Activated CD4-positive, alpha-beta T cell treated with anti-CD3 and anti-CD28 coated beads, Interleukin-2, amount 10 ng/mL, durations not matched to agents 7 days and 5 days (primary cell): ENCODE results near the gene CNIH3. TPM values are rescaled to one million over a fixed set of nuclear protein-coding genes. Genes with fewer than 3 reads are reported as not detected.

Experiments used
- CTCF ChIA-PET: fragments of 350-600 bp; sonication (Branson Sonifier 250); formaldehyde crosslinking; loops from one replicate; lab custom pipeline; 2021; ENCODE audit warnings: antibody characterized with exemption; lab: Charles Lee
- POLR2A ChIA-PET: fragments of 350-600 bp; sonication (Branson Sonifier 250); formaldehyde crosslinking; loops from one replicate; lab custom pipeline; 2021; ENCODE audit warnings: antibody characterized with exemption; lab: Charles Lee
- DNase-seq: peaks from one replicate; pipeline ENCODE4 v3.0.0-alpha.2; 2020
- H3K27ac Mint-ChIP-seq: one replicate; pipeline ENCODE4 v1.8.0; 2021; ENCODE audit warnings: mild to moderate bottlenecking, moderate library complexity, mixed read lengths
- H3K27me3 Mint-ChIP-seq: one replicate; pipeline ENCODE4 v1.8.0; 2021; ENCODE audit warnings: mixed read lengths
- H3K36me3 Mint-ChIP-seq: one replicate; pipeline ENCODE4 v1.8.0; 2021; ENCODE audit warnings: low read depth, mixed read lengths
- H3K4me1 Mint-ChIP-seq: one replicate; pipeline ENCODE4 v1.8.0; 2021; ENCODE audit warnings: mixed read lengths
- H3K4me3 Mint-ChIP-seq: one replicate; pipeline ENCODE4 v1.8.0; 2021; ENCODE audit warnings: mild to moderate bottlenecking, moderate library complexity, mixed read lengths
- H3K9me3 Mint-ChIP-seq: one replicate; pipeline ENCODE4 v1.8.0; 2021; ENCODE audit warnings: mixed read lengths
- total RNA-seq, 2 experiments: library from RNA; stranded (reverse); gene quantifications; one replicate each; pipeline ENCODE4 v1.2.3, GENCODE V29; 2021

CNIH3 gene
- total RNA-seq, 2 experiments from 2014 or later: 1.7 to 2.1 TPM

GRCh38 chr1:224737353-224737727, 121.2 kb downstream of the CNIH3 start:
- no peaks in the 10 kb centered on the region for H3K36me3 Mint-ChIP-seq
- no peaks in the 10 kb centered on the region for H3K9me3 Mint-ChIP-seq
- no peak overlapping the region for H3K4me3 Mint-ChIP-seq
- H3K4me1 Mint-ChIP-seq: peaks cover 22% of the 10 kb centered on the region
- H3K27me3 Mint-ChIP-seq: peaks cover 4% of the 10 kb centered on the region
- no peak for DNase-seq
- ChIA-PET POLR2A (no interaction called here), CTCF (no interaction called here)
- H3K27ac Mint-ChIP-seq: no peak overlapping the region

GRCh38 chr1:224739303-224739996, 123.3 kb downstream of the CNIH3 start:
- Mint-ChIP-seq H3K4me3 (no peak overlapping the region), H3K36me3 (no peaks in the 10 kb centered on the region), H3K9me3 (no peaks in the 10 kb centered on the region), H3K27ac (no peak overlapping the region), H3K27me3 (peaks cover 4% of the 10 kb centered on the region), H3K4me1 (peaks cover 14% of the 10 kb centered on the region)
- DNase-seq: no peak
- ChIA-PET POLR2A (no interaction called here), CTCF (interaction anchor here (0.6 to 1.0 kb wide), 2 partner anchors 14 to 1280 kb away, joined by 3 read pairs; no protein-coding TSS in a partner anchor)

GRCh38 chr1:224739997-224740684, 124.0 kb downstream of the CNIH3 start:
- Mint-ChIP-seq H3K27ac (no peak overlapping the region), H3K9me3 (no peaks in the 10 kb centered on the region)

DNA sequence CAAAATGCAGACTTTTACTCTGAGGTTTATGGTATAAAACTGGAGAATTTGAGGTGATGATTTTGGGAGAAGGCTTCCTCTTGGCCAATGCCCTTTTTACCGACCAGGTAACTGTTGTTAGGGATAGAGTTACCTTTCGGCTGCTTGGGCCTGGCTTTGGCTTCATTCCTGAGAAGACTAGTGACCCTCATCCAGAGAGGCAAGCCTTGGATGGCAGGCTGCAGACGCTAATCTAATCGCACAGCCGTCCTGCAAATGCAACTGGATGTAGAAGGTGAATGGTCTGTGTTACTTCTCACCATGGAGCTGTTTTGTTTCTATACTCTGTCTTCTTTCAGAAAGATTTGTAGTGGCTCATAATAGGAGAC, 124.6 kb downstream of the CNIH3 start:
- H3K9me3 Mint-ChIP-seq: no peaks in the 10 kb centered on the region
- no peak overlapping the region for H3K4me3 Mint-ChIP-seq
- POLR2A ChIA-PET: no interaction called here
- H3K27ac Mint-ChIP-seq: no peak overlapping the region
- no peaks in the 10 kb centered on the region for H3K36me3 Mint-ChIP-seq
- CTCF ChIA-PET: interaction anchor here (0.8 kb wide), 1 partner anchor 14 kb away, joined by 5 read pairs; no protein-coding TSS in a partner anchor
- no peak for DNase-seq
- H3K27me3 Mint-ChIP-seq: peaks cover 4% of the 10 kb centered on the region
- H3K4me1 Mint-ChIP-seq: peaks cover 10% of the 10 kb centered on the region

More at GRCh38 chr1:224739997-224740684, 124.0 kb downstream of the CNIH3 start:
- H3K4me3 Mint-ChIP-seq: no peak overlapping the region
- H3K27me3 Mint-ChIP-seq: peaks cover 4% of the 10 kb centered on the region
- no peak for DNase-seq
- ChIA-PET POLR2A (no interaction called here), CTCF (interaction anchor here (0.8 to 1.0 kb wide), 2 partner anchors 14 to 15 kb away, joined by 3 to 5 read pairs; no protein-coding TSS in a partner anchor)
- no peaks in the 10 kb centered on the region for H3K36me3 Mint-ChIP-seq
- peaks cover 9% of the 10 kb centered on the region for H3K4me1 Mint-ChIP-seq

- Mint-ChIP-seq H3K4me3 (no peak overlapping the region), H3K27me3 (peaks cover 2% of the 10 kb centered on the region), H3K27ac (no peak overlapping the region), H3K9me3 (no peaks in the 10 kb centered on the region), H3K4me1 (peaks cover 9% of the 10 kb centered on the region), H3K36me3 (no peaks in the 10 kb centered on the region)
- ChIA-PET CTCF (no interaction called here), POLR2A (no interaction called here)
- no peak for DNase-seq
Measured at GRCh38 chr1:224742349-224742748, 126.2 kb downstream of the CNIH3 start.

DNA sequence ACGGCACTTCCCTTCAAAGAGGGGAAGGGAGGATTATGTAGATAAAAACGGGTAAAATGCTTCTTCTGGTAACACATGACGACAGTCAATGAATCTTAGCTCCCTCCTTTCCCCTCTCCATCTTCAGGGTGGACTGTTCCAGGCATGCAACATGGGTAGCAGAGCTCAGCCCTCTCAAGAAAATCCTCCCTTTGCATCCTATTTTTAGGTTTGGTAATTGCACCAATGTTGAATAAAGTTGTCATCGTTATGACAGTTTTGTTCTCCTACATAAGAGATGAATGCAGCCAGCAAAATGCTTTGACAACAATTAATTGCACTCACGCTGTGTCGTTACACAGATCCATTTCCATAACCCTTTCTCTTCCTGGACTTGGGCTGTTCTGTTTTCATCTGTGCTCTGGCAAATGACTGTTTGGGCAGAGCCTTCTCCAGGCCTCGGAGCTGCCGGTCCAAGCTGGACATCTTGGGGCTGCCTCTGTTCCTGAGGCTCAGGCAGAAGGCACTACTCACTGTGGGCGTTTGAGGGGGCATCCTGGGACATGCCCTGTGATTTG, 127.6 kb downstream of the CNIH3 start:
- no peak overlapping the region for H3K4me3 Mint-ChIP-seq
- H3K4me1 Mint-ChIP-seq: peaks cover 9% of the 10 kb centered on the region
- no peak for DNase-seq
- ChIA-PET CTCF (no interaction called here), POLR2A (no interaction called here)
- no peaks in the 10 kb centered on the region for H3K9me3 Mint-ChIP-seq
- no peaks in the 10 kb centered on the region for H3K36me3 Mint-ChIP-seq
- H3K27me3 Mint-ChIP-seq: no peaks in the 10 kb centered on the region
- no peak overlapping the region for H3K27ac Mint-ChIP-seq

GRCh38 chr1:224744521-224744920, 128.4 kb downstream of the CNIH3 start:
- peaks cover 9% of the 10 kb centered on the region for H3K4me1 Mint-ChIP-seq
- H3K9me3 Mint-ChIP-seq: no peaks in the 10 kb centered on the region
- H3K4me3 Mint-ChIP-seq: no peak overlapping the region
- no peaks in the 10 kb centered on the region for H3K27me3 Mint-ChIP-seq
- CTCF ChIA-PET: no interaction called here
- DNase-seq: no peak
- POLR2A ChIA-PET: no interaction called here
- no peaks in the 10 kb centered on the region for H3K36me3 Mint-ChIP-seq
- H3K27ac Mint-ChIP-seq: no peak overlapping the region

GRCh38 chr1:224745394-224745793, 129.3 kb downstream of the CNIH3 start:
- no peak overlapping the region for H3K4me3 Mint-ChIP-seq
- H3K27me3 Mint-ChIP-seq: peaks cover under 1% of the 10 kb centered on the region
- no peak for DNase-seq
- ChIA-PET POLR2A (no interaction called here), CTCF (interaction anchor here (0.6 kb wide), 1 partner anchor 10 kb away, joined by 3 read pairs; no protein-coding TSS in a partner anchor)
- no peak overlapping the region for H3K27ac Mint-ChIP-seq
- peaks cover 10% of the 10 kb centered on the region for H3K4me1 Mint-ChIP-seq
- no peaks in the 10 kb centered on the region for H3K9me3 Mint-ChIP-seq
- H3K36me3 Mint-ChIP-seq: no peaks in the 10 kb centered on the region

DNA sequence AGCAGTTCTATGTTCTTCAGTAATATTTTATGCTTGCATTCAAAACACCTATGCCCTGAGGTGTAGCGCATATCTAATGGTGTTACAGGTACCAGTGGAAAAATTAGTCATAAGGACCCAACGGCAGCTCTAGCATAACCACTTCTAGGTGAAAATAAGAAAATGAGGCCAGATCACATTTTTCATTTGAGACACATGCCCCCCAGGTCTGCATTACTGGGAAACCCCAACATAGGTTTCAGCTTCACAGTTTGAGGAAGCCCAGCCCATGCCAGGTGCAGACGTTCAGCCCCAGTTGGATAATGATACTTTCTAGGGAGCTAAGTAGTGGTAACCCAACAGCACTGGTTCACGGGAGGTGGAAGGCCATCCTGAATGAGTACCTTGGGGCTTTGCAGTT, 129.8 kb downstream of the CNIH3 start:
- Mint-ChIP-seq H3K4me1 (peaks cover 12% of the 10 kb centered on the region), H3K36me3 (no peaks in the 10 kb centered on the region), H3K9me3 (no peaks in the 10 kb centered on the region), H3K27ac (no peak overlapping the region), H3K27me3 (peaks cover 3% of the 10 kb centered on the region), H3K4me3 (no peak overlapping the region)
- no peak for DNase-seq
- CTCF ChIA-PET: interaction anchor here (0.6 to 1.0 kb wide), 2 partner anchors 9 to 16 kb away, joined by 3 read pairs; no protein-coding TSS in a partner anchor
- POLR2A ChIA-PET: no interaction called here

DNA sequence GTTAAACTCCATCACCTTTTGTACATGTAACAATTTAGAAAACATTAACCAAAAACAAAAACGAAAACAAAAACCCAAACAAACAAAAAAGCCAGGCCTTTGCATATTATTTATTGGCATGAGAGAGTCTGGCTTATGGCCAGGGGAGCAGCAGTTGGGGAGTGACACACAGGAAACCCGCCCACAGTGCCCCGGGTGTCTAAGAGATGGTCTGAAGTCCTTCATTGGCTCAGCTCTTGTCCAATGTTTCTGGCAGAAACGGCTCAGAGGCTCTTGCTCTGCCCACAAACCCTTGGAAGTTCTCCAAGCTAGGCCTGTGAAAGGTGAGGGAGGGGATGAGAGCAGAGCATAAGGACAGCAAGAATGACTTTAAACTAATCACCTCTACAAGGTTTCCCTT, 131.5 kb downstream of the CNIH3 start:
- Mint-ChIP-seq H3K27me3 (peaks cover 8% of the 10 kb centered on the region), H3K4me3 (no peak overlapping the region), H3K4me1 (peaks cover 20% of the 10 kb centered on the region), H3K36me3 (no peaks in the 10 kb centered on the region), H3K27ac (no peak overlapping the region), H3K9me3 (no peaks in the 10 kb centered on the region)
- DNase-seq: no peak
- ChIA-PET CTCF (no interaction called here), POLR2A (no interaction called here)

DNA sequence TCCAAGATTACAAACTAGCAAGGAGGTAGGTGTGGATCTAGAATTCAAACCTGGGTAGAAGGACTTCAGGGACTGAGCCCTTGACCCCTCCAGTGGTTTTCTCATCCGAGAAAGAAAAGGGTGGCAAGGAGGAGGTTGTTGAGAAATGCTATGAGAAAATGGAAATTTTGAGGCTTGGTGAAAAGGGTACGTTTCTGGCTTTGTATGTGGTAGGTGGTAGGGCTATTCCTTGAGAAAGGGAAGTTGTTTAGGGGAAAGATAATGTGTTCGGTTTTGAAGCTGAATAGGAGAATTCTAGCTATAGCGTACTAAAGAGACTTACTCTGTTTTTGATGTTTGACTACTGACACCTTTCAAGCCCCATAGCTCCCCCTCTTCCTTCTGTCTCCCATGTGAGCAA, 133.8 kb downstream of the CNIH3 start:
- H3K4me1 Mint-ChIP-seq: peaks cover 21% of the 10 kb centered on the region
- no peaks in the 10 kb centered on the region for H3K36me3 Mint-ChIP-seq
- H3K9me3 Mint-ChIP-seq: no peaks in the 10 kb centered on the region
- no peak overlapping the region for H3K4me3 Mint-ChIP-seq
- H3K27me3 Mint-ChIP-seq: peaks cover 8% of the 10 kb centered on the region
- ChIA-PET CTCF (interaction anchor here (1.4 kb wide), 1 partner anchor 8 kb away, joined by 4 read pairs; no protein-coding TSS in a partner anchor), POLR2A (no interaction called here)
- no peak overlapping the region for H3K27ac Mint-ChIP-seq
- DNase-seq: no peak

- ChIA-PET POLR2A (no interaction called here), CTCF (no interaction called here)
- H3K27ac Mint-ChIP-seq: no peak overlapping the region
- H3K36me3 Mint-ChIP-seq: no peaks in the 10 kb centered on the region
- peaks cover 12% of the 10 kb centered on the region for H3K4me1 Mint-ChIP-seq
- DNase-seq: no peak
- peaks cover 8% of the 10 kb centered on the region for H3K27me3 Mint-ChIP-seq
- no peaks in the 10 kb centered on the region for H3K9me3 Mint-ChIP-seq
- no peak overlapping the region for H3K4me3 Mint-ChIP-seq
Measured at GRCh38 chr1:224751624-224752311, 135.7 kb downstream of the CNIH3 start.
